ENCODE data around the gene RHOF.

DNA sequence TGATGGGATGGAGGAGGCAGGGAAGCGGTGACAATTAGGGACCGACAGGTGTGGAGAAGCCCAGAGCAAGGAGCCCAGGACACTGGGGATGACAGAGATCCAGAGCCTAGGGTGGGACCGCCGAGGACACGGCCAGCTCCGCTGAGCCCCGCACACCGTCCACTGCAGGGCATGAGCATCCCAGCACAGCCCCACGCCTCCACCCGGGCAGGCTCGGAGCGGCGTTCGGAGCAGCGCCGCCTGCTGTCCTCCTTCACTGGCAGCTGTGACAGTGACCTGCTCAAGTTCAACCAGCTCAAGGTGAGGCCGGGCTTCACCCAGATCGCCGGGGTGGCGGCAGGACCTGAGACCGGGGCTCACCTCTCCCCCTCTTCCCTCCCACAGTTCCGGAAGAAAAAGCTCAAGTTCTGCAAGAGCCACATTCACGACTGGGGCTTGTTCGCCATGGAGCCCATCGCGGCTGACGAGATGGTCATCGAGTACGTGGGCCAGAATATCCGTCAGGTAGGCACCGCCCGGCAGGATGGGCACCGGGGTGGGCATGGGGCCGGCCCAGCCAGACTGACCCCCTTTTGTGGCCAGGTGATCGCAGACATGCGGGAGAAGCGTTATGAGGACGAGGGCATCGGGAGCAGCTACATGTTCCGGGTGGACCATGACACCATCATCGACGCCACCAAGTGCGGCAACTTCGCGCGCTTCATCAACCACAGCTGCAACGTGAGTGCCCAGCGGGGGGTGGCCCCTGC is 34.0 kb upstream of the RHOF start:
- TF ChIP-seq, protein P1, sequence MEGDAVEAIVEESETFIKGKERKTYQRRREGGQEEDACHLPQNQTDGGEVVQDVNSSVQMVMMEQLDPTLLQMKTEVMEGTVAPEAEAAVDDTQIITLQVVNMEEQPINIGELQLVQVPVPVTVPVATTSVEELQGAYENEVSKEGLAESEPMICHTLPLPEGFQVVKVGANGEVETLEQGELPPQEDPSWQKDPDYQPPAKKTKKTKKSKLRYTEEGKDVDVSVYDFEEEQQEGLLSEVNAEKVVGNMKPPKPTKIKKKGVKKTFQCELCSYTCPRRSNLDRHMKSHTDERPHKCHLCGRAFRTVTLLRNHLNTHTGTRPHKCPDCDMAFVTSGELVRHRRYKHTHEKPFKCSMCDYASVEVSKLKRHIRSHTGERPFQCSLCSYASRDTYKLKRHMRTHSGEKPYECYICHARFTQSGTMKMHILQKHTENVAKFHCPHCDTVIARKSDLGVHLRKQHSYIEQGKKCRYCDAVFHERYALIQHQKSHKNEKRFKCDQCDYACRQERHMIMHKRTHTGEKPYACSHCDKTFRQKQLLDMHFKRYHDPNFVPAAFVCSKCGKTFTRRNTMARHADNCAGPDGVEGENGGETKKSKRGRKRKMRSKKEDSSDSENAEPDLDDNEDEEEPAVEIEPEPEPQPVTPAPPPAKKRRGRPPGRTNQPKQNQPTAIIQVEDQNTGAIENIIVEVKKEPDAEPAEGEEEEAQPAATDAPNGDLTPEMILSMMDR (IDR thresholded peaks at IDR 0.05): no peak
- TF ChIP-seq POLR2A (IDR thresholded peaks at IDR 0.05): no peak

All from heart left ventricle (tissue), 13 donors.